Pancreas (tissue), 10 donors: ENCODE results near the gene SHB. TPM values are rescaled to one million over a fixed set of nuclear protein-coding genes. Genes with fewer than 3 reads are reported as not detected.

Experiments
- ATAC-seq, 4 donors: fragments of 200-7000 bp; cut with Tn5 transposase; one replicate each; pipeline versions ENCODE4 v1.8.0 to v1.9.1; 2020; ENCODE audit warnings: mild to moderate bottlenecking in 4 of 4, moderate library complexity in 4 of 4
- DNase-seq, 6 donors: peaks; one replicate each; pipeline ENCODE4 v3.0.0-alpha.2; 2020
- FAIRE-seq: peaks from 2 replicates; lab custom pipeline; 2012; peaks lifted over from hg19 to GRCh38; lab: Jason Lieb, UNC
- H3K27ac ChIP-seq, 4 donors: fragments of 200-600 bp; sonication (generic); 1 replicate in 3 of 4; 2 replicates in 1 of 4; pipeline versions ENCODE4 v1.5.0 to v1.8.0; 2020
- H3K27me3 ChIP-seq, 4 donors: fragments of 200-600 bp; one replicate each; pipeline ENCODE4 v1.8.0; 2021
- H3K36me3 ChIP-seq, 3 donors: fragments of 200-600 bp; sonication (generic) in 1 of 3; one replicate each; pipeline versions ENCODE4 v1.5.0 to v1.8.0; 2020 to 2021
- H3K4me1 ChIP-seq, 3 donors: fragments of 200-600 bp; one replicate each; pipeline ENCODE4 v1.8.0; 2021
- H3K4me3 ChIP-seq, 4 donors: fragments of 200-600 bp; sonication (generic) in 2 of 4; one replicate each; pipeline versions ENCODE4 v1.5.0 to v1.8.0; 2020 to 2021
- H3K9me3 ChIP-seq, 4 donors: fragments of 200-600 bp; one replicate each; pipeline ENCODE4 v1.8.0; 2021
- WGBS, 2 donors: extraction: QIAGEN DNeasy Blood & Tissue Kit; methylation state at CpG; one replicate each; pipeline ENCODE4 v1.1.7; 2013; 5-methylcytosine and 5-hydroxymethylcytosine counted together
- intact Hi-C, 3 donors: fragments of 100-400 bp; cut with DNase I; formaldehyde crosslinking; loops; one replicate each; pipeline versions ENCODE4 v1.11.1 to v1.14.2; 2022
- polyA plus RNA-seq, 2 donors: library from polyadenylated mRNA; stranded (reverse); fragments of 200-250 nt; gene quantifications; one replicate each; pipeline ENCODE4 v1.2.3, GENCODE V29; 2013
- total RNA-seq, 6 donors: library from RNA; stranded (reverse); fragmentation: NEBNext Ultra II Directional in 4 of 6; extraction: Animal tissue kit (Norgen Biotek cat#: 25700) in 4 of 6; gene quantifications; one replicate each; pipeline versions ENCODE4 v1.2.1 to v1.2.4, GENCODE V29; 2021 to 2023
- TF ChIP-seq, protein P1 (sequence below), 4 donors: fragments of 200-600 bp; sonication (generic) in 3 of 4; IDR thresholded peaks; one replicate each; pipeline versions ENCODE4 v1.5.0 to v1.8.0; 2021; ENCODE audit warnings: antibody characterized with exemption in 4 of 4
- donor health status: healthy with polysubstance abuse.
- donor health status: DM: no; HTN: no; CAD: no; lungs with moderate emphysema.
- donor health status: DM: no; HTN: no; CAD: no.
- donor health status: control.
- donor health status: control.
- donor health status: Bipolar disorder and iron deficiency.
- donor health status: DM: yes; HTN: yes; CAD: no.
- donor health status: DM: no; HTN: no; CAD: no.
- donor health status: DM: no; HTN: no; CAD: no.
- donor health status: DM: yes; HTN: yes; CAD: no.

The SHB gene
- total and polyA plus RNA-seq, 8 donors, result 11.5 to 24.2 (median 19.2) TPM

DNA sequence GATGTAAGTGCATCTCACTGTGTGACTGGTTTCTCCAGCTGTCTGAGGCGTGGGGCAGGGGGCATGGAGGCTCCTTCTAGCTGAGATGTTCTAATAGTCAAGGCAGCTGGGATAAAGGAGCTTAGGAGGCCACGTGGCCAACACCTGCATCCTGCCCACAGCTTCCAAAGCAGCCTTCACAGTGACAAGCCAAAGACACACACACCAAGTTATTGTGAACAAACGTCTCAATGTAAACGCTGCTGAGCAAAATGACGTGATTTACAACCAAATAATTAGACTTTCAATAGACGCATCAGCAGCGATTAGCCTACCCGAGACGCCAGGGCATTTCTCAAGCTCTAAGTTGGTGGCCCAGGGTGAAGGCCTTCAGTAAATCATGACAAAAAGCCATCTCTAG, 141.9 kb downstream of the SHB start:
- intact Hi-C loops, result loop anchor here in 1 of 3 donors (10.0 kb wide), 1 partner anchor 158 kb away; no protein-coding TSS in a partner anchor
- H3K27ac ChIP-seq, result no peak overlapping the region
- TF ChIP-seq, protein P1, sequence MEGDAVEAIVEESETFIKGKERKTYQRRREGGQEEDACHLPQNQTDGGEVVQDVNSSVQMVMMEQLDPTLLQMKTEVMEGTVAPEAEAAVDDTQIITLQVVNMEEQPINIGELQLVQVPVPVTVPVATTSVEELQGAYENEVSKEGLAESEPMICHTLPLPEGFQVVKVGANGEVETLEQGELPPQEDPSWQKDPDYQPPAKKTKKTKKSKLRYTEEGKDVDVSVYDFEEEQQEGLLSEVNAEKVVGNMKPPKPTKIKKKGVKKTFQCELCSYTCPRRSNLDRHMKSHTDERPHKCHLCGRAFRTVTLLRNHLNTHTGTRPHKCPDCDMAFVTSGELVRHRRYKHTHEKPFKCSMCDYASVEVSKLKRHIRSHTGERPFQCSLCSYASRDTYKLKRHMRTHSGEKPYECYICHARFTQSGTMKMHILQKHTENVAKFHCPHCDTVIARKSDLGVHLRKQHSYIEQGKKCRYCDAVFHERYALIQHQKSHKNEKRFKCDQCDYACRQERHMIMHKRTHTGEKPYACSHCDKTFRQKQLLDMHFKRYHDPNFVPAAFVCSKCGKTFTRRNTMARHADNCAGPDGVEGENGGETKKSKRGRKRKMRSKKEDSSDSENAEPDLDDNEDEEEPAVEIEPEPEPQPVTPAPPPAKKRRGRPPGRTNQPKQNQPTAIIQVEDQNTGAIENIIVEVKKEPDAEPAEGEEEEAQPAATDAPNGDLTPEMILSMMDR (IDR thresholded peaks at IDR 0.05), result no peak
- no peak overlapping the region for H3K4me3 ChIP-seq
- no peaks in the 10 kb centered on the region for H3K9me3 ChIP-seq
- no peak for FAIRE-seq
- H3K4me1 ChIP-seq, result peaks cover 8 to 11% (median 9%) of the 10 kb centered on the region in 3 donors
- DNase-seq, result no peak
- ATAC-seq, result no peak
- H3K36me3 ChIP-seq, result peaks cover 0 to 5% (median 0%) of the 10 kb centered on the region in 3 donors
- 74 to 76% methylated on average over 9 of the region's 9 CpGs for WGBS, 2 donors
- H3K27me3 ChIP-seq, result no peaks in the 10 kb centered on the region

DNA sequence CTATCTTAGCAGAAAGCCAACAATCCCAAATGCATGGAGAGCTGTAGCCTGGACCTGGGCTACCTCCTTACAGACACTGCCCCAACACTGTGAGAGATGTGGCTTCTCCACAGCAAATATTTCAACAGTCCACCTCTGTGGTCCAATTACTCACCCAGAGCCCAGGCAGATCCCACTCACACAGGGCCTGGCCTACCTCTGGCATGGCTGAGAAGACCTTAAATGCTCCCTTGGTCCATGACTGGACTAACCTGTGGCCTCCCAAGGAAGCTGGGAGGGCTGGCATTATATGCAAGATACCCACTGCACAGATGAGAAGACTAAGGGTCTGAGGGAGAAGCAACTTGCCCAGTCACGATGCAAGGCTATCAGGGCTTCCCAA, 142.3 kb downstream of the SHB start:
- FAIRE-seq, result no peak
- no peak for DNase-seq
- H3K27ac ChIP-seq, result no peak overlapping the region
- intact Hi-C loops, result loop anchor here in 1 of 3 donors (10.0 kb wide), 1 partner anchor 158 kb away; no protein-coding TSS in a partner anchor
- 89 to 100% methylated on average over 1 of the region's 1 CpG for WGBS, 2 donors
- H3K4me3 ChIP-seq, result no peak overlapping the region
- H3K36me3 ChIP-seq, result peaks cover 0 to 5% (median 0%) of the 10 kb centered on the region in 3 donors
- TF ChIP-seq, protein P1 (IDR thresholded peaks at IDR 0.05), result no peak
- no peaks in the 10 kb centered on the region for H3K27me3 ChIP-seq
- ATAC-seq, result no peak
- no peaks in the 10 kb centered on the region for H3K9me3 ChIP-seq
- peaks cover 8 to 12% (median 12%) of the 10 kb centered on the region in 3 donors for H3K4me1 ChIP-seq

DNA sequence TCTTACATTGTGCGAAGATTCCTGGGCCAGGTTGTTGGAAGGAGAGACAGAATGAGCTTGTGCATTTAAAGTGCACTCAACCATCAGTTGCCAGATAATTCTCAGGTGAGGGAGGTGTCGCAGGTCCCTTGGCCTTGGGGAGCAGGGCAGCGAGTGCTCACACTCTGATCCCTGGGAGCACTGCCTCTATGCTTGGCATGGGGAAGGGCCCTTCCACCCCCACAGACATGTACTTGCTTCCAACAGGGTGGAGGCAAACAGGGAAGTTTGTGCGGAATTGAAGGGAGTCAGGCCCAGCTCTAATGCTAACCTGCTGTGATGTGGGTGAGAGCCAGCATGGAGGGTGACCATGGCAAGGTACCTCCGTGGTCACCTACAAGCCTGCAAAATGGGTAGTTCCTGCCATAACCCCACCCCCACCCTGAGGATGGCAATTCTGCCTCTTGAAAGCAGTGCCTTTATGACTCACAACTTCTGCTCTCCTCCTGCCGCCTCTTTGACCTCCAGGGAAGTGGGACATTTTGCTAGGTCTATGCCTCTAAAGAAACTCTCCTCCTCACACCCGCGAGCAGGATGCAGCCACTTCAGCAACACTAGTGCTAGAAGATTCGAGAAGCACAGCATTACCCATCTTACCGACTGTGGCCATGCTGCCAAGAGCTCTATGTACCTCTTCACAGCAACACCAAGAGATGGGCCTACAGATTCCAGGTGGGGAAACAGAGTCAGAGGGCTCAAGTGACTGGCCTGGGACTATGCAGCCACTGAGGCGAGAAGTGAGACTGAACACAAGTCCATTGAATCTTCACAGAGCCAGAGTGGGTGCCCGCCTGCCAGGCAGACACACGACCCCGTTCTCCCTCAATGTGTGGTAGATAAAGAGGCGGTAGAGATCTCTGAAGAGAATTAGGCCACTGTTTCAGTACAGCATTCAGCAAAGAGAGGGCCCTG, 143.0 kb downstream of the SHB start:
- ATAC-seq (no peak), DNase-seq (no peak), FAIRE-seq (no peak)
- no peaks in the 10 kb centered on the region for H3K27me3 ChIP-seq
- no peak overlapping the region for H3K27ac ChIP-seq
- TF ChIP-seq, protein P1 (IDR thresholded peaks at IDR 0.05), result no peak
- 87 to 89% methylated on average over 15 of the region's 15 CpGs for WGBS, 2 donors
- H3K9me3 ChIP-seq, result no peaks in the 10 kb centered on the region
- peaks cover 8 to 12% (median 12%) of the 10 kb centered on the region in 3 donors for H3K4me1 ChIP-seq
- intact Hi-C loops, result loop anchor here in 1 of 3 donors (10.0 kb wide), 1 partner anchor 159 kb away; no protein-coding TSS in a partner anchor
- H3K36me3 ChIP-seq, result peaks cover 0 to 5% (median 0%) of the 10 kb centered on the region in 3 donors
- no peak overlapping the region for H3K4me3 ChIP-seq

GRCh38 chr9:37925006-37925405, 144.0 kb downstream of the SHB start:
- peaks cover 8 to 12% (median 12%) of the 10 kb centered on the region in 3 donors for H3K4me1 ChIP-seq
- peaks cover 0 to 5% (median 0%) of the 10 kb centered on the region in 3 donors for H3K36me3 ChIP-seq
- TF ChIP-seq, protein P1 (IDR thresholded peaks at IDR 0.05), result no peak

More at GRCh38 chr9:37925006-37925405, 144.0 kb downstream of the SHB start:
- ATAC-seq (no peak), DNase-seq (no peak), FAIRE-seq (no peak)
- Histone ChIP-seq H3K27ac (no peak overlapping the region), H3K4me3 (no peak overlapping the region), H3K9me3 (no peaks in the 10 kb centered on the region), H3K27me3 (no peaks in the 10 kb centered on the region)
- intact Hi-C loops, result loop anchor here in 1 of 3 donors (10.0 kb wide), 1 partner anchor 160 kb away; no protein-coding TSS in a partner anchor
- WGBS, 2 donors, result 83 to 85% methylated on average over 6 of the region's 6 CpGs
